Posterior vena cava (tissue), 2 donors: ENCODE measurements around the gene CYSRT1. TPM values are rescaled to one million over a fixed set of nuclear protein-coding genes. Genes with fewer than 3 reads are reported as not detected.
"Not testable (repeated sequence)": the region's sequence is repeated elsewhere in the genome, so short reads cannot be mapped to it uniquely, and the experiment has no call there.

Experiments used
- DNase-seq: peaks from one replicate; pipeline ENCODE4 v3.0.0-alpha.2; 2020; ENCODE audit warnings: low spot score
- intact Hi-C, 2 donors: fragments of 100-400 bp; cut with DNase I; formaldehyde crosslinking; loops; one replicate each; pipeline versions ENCODE4 v1.14.1 to v1.14.2; 2022 to 2023
- total RNA-seq, 2 donors: library from RNA; stranded (reverse); fragmentation: NEBNext Ultra II Directional; extraction: Animal tissue kit (Norgen Biotek cat#: 25700); gene quantifications; one replicate each; pipeline ENCODE4 v1.2.1, GENCODE V29; 2021
- donor health status: DM: yes; HTN: yes; CAD: no.
- donor health status: DM: yes; HTN: yes; CAD: no.

CYSRT1 gene
- total RNA-seq, 2 donors from 2014 or later = 0.32 TPM; not detected in 1

DNA sequence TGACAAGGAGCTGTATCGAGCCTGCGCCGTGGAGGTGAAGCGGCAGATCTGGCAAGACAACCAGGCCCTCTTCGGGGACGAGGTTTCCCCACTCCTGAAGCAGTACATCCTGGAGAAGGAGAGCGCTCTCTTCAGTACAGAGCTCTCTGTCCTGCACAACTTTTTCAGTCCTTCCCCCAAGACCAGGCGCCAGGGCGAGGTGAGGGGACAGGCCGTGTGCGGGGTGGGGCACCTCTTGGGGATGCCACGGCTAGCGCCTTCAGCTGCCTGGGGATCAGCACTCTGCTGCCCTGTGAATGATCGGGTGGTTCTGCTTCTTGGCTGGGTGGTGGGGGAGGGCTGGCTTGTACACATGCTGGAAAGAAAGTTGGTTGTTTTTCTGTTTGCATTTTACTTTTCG is 31.9 kb downstream of the CYSRT1 start:
- intact Hi-C loops = loop anchor here in 1 of 2 donors (1.0 kb wide), 1 partner anchor 28 kb away; no protein-coding TSS in a partner anchor

DNA sequence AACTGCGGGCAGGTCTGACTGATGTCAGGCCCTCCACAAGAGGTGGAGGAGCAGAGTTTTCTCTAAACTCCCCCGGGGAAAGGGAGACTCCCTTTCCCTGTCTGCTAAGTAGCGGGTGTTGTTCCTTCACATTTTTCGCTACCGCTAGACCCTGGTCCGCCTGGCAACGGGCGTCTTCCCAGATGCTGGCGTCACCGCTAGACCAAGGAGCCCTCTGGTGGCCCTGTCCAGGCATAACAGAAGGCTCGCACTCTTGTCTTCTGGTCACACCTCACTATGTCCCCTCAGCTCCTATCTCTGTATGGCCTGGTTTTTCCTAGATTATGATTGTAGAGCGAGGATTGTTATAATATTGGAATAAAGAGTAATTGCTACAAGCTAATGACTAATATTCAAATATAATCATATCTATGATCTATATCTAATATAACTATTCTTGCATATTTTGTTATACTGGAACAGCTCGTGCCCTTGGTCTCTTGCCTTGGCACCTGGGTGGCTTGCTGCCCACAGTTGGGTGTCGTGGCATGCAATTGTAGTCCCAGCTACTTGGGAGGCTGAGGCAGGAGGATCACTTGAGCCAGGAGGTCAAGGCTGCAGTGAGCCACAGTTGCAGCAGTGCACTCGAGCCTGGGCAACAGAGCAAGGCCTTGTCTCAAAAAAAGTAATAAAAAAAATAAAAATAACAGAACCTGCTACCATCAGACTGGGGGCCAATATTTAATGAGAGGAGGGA is 37.4 kb downstream of the CYSRT1 start:
- intact Hi-C loops, DNase-seq: not testable (repeated sequence)

More for the DNA sequence above, 31.9 kb downstream of the CYSRT1 start:
- DNase-seq = no peak

DNA sequence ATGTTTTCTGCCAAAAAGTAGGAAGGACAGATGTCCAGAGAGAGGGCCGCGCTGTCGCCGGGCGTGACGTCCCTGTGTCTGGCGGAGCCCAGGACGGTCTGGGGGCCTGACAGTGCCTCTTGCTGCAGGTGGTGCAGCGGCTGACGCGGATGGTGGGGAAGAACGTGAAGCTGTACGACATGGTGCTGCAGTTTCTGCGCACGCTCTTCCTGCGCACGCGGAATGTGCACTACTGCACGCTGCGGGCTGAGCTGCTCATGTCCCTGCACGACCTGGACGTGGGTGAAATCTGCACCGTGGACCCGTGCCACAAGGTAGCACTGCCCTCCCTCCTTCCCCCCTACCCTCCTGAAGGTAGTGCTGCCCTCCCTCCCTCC is 37.9 kb downstream of the CYSRT1 start:
- intact Hi-C loops = no loop called here
- DNase-seq = no peak

DNA sequence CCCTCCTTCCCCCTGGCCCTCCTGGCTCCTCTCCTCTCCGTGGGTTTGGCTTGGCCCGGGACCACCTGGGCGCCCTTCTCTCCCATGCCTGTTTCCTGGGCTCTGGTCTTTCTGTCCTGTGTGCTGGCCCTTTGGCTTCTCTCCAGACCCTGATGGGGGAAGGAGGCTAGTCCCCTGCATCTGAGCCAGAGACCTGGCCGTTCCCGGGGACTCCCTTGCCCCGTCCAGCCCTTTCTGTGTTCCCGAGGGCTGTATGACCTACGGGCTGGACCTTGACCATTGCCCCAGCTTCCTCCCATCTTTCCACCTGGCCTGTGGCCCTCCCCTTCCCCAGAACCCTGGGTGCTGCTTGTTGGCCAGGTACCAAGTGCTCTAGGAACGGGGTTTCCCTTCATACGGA is 38.5 kb downstream of the CYSRT1 start:
- DNase-seq = no peak
- intact Hi-C loops = no loop called here

DNA sequence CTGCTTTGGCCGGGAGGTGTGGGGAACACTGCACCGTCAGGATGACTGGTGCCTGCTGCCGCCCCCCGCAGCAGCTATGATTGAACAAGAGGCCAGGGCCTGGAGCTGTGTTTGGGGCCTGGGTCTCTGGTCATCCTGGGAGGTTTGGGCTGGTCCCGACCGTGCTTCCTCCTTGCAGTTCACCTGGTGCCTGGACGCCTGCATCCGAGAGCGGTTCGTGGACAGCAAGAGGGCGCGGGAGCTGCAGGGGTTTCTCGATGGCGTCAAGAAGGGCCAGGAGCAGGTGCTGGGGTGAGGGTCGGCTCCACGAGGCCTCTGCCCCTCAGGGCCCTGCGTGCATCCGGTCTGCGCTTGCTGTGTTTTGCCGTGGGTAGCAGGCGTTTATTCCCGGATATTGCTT is 39.1 kb downstream of the CYSRT1 start:
- intact Hi-C loops = no loop called here
- DNase-seq = no peak

DNA sequence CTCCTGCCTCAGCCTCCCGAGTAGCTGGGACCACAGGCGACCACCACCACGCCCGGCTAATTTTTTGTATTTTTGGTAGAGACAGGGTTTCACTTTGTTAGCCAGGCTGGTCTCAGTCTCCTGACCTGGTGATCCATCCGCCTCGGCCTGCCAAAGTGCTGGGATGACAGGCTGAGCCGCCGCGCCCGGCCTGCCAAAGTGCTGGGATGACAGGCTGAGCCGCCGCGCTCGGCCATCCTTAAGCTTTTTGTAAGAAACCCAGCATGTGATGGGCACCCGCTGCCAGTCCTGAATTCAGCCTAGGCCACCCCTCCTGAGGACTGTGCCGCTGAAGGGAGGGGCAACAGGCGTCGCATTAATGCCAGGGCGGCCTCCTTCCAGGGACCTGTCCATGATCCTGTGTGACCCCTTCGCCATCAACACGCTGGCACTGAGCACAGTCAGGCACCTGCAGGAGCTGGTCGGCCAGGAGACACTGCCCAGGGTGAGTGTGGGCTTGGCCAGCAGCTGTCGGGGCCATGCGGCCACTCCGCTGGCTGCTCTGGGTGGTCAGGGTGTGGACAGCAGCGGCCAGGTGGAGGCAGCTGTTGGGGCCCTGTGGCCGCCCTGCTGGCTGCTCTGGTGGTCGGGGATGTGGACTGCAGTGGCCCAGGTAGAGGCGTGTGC is 40.7 kb downstream of the CYSRT1 start:
- intact Hi-C loops = no loop called here
- peak; percentile 74 for DNase-seq

DNA sequence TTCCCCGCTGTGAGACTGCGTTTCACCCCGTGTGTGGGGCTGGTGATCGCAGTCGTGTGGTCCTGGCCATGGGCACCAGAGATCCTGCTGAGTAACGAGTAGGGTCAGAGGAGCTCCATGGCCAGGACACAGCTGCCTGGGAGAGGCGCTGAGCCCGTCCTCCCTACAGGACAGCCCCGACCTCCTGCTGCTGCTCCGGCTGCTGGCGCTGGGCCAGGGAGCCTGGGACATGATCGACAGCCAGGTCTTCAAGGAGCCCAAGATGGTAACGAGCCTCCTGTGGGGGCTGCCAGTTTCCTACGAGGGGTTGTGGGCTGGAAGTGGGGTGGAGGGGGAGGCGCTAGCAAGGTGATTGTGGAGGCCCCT is 41.2 kb downstream of the CYSRT1 start:
- intact Hi-C loops = no loop called here
- DNase-seq = no peak

DNA sequence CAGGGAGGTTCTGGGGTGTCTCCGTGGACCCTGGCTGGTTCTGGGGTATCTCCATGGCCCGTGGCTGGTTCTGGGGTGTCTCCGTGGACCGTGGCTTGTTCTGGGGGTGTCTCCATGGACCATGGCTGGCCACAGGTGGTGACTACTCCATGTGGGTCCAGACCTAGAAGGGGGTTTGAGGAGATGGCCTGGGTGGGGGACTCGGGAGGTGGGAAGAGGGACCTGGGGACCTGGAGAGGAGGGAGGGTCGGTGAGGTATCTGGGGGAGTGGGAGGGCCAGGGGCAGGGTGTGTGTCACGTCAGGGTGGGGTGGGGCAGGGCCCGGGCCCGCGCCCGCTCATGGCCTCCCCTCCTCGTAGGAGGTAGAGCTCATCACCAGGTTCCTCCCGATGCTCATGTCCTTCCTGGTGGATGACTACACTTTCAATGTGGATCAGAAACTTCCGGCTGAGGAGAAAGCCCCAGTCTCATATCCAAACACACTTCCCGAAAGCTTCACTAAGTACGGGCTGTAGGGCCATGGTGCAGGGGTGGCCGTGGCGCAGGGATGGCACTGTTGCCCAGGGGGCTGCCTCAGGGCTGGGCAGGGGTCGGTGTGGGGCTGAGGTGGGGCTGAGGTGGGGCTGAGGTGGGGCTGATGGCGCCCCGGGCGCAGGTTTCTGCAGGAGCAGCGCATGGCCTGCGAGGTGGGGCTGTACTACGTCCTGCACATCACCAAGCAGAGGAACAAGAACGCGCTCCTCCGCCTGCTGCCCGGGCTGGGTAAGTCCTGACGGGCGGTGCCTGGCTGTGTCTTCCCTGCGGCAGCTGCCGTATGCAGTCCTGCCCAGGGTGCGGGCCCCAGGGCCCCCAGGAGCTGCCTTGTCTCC is 41.8 kb downstream of the CYSRT1 start:
- peak; percentile 68 for DNase-seq
- intact Hi-C loops = no loop called here

DNA sequence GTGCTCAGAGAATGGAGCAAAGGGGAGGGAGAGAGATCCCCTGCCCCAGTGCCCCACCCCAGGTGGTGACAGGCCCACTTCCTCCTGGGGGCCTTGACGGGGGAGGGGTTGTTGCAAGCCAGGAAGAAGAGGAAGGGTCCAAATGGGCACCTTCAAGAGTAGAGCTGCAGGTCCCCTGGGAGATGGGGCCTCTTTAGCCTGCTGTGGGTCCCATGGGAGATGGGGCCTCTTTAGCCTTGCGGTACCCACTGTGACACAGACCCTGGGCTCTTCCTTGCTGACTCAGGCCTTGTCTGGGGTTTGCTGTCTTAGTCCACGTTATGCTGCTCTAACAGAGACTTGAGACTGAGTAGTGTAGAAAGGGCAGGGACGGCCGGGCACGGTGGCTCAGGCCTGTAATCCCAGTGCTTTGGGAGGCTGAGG is 43.0 kb downstream of the CYSRT1 start:
- intact Hi-C loops = no loop called here
- no peak for DNase-seq

DNA sequence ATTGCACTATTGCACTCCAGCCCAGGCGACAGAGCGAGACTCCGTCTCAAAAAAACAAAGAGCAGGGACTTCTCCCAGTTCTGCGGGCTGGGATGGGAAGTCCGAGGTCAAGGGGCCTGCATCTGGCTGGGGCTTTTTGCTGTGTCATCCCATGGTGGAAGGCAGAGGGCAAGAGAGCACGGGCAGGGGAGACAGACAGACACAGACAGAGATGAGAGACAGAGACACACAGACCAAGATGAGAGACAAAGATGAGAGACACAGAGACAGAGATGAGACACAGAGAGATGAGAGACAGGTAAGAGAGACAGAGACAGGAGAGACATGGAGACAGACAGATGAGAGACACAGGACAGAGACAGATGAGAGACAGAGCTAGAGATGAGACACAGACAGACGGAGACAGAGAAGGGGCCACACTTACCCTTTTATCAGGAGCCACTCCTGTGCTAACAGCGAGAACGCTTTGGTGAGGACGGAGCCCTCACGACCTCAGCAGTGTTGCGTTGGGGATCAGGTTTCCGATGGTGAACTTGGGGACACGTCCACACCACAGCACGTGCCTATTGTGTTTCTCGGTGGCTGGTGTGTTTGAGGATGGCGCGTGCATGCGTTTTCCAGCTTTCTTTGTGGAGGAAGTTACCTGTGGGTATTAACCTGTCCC is 43.7 kb downstream of the CYSRT1 start:
- intact Hi-C loops = no loop called here
- DNase-seq = no peak

DNA sequence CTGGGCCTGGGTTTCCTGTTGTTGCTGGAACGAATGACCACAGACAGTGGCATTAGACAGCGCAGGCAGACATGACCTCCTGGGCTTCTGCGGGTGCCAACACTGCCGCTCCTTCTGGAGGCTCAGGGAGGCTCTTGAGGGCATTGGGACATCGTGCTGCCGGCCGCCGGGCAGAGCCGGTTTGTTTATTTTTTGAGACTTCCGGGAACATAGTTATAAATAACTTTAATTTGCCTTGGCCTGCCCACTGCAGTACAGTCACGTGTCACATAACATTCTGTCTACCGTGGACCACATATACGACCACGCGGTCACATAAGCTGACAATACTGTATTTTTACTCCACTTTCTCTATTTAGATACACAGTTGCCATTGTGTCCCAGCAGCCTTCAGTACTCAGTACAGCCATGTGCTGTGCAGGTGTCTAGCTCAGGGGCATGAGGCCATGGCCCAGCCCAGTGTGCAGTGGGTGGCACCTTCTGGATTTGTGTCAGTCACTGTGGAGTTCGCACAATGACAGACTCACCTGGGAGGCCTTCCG is 44.3 kb downstream of the CYSRT1 start:
- intact Hi-C loops = no loop called here
- no peak for DNase-seq

DNA sequence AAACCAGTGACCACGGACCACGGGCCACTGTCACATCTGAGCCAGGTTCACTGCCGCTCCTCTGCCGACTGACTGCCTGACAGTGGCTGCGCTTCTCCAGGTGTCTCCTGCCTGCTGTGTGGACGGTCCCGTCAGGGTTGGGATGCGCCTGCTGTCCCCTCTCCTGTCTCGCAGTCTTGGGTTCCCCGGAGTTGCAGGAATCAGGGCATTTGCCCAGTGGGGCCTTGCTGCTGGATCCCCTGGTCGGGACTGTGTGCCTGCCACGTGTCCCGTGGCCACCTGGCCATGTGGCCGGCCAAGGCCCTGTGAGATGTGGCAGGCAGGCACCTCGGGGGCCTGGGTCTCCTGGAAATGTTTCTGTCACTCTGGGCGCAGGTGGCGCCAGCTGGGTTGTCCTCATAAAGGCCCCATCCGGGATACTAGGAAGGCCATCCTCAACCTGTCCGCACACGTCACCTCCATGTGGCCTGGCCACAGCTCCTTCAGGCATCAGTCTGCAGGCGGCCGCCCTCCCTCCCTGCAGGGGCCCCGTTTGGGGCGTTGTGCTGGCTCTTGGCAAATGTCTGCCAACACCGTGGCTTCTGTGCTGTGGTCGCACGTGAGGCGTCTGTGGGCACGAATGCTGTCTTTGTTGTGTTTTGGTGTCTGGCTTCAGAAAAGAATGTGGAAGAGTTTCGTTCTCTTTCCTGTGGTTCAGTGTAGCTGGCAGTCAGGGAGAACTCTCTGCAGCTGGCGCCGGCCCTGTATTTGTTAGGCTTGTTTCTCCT is 46.1 kb downstream of the CYSRT1 start:
- intact Hi-C loops = no loop called here
- DNase-seq = no peak

DNA sequence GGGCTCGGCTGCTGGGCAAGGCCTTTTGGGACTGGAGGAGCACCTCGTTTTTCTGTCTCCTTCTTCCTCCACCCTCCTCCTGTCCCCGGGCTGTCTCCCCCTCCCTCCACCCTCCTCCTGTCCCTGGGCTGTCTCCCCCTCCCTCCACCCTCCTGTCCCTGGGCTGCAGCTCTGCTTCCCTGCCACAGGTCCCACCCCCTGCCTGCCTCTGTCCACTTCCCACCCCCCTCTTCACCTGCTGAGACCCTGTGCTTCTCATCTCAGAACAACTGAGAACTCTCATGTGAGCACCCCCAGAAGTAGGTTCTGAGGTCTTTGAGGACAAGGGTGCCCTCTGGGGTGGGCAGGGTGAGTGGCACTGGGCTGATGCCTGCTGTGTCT is 46.7 kb downstream of the CYSRT1 start:
- intact Hi-C loops = no loop called here
- DNase-seq = no peak

DNA sequence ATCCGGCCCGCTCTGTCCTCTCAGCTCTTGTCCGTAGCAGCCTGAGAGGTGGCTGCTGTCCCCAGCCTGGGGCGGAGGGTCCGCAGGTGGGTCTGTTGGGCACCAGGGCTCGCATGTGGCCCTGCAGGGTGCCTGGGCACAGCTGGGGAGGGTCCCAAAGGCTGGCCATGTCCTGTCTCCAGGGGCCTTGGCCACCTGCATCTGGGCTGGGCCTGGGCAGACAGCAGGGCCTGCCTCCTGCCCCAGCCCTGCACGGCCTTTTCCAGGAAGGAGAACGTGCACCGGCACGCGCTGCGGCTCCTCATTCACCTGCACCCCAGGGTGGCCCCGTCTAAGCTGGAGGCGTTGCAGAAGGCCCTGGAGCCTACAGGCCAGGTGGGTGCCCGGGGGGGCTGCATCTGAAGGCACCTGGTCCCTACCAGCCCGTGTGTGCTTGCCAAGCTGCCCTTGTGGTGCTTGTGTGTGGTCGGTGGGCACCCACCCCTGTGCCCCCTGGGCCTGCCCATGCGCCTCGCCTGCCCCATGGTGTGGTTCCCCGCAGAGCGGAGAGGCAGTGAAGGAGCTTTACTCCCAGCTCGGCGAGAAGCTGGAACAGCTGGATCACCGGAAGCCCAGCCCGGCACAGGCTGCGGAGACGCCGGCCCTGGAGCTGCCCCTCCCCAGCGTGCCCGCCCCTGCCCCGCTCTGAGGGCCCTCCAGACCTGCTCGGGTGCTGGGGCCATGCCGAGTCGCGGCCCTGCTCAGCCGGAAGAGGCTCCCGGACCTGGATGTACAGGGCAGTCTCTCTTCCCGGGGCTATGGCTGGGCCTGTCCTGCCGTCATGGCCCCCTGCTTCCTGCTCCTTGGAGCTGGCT is 47.5 kb downstream of the CYSRT1 start:
- intact Hi-C loops = no loop called here
- DNase-seq = no peak

DNA sequence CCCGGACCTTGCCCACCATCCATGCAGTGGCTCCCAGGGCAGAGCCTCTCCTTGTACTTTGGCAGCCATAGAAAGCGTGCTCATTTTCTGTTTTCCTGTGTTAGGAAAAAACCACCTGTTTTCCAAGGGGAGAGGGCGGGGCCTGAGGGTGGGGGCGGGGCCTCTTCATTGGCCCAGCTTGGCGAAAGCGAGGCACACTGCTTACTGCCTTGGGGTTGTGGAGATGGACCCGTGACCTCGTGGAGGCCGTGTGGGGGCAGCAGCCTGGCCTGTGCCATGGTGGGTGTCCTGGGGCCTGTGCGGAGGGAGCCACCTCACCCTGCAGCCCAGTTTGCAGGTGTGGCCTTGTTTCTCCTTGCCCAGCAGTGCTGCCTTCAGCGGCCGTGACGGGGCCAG is 48.1 kb downstream of the CYSRT1 start:
- intact Hi-C loops = no loop called here
- DNase-seq = no peak

DNA sequence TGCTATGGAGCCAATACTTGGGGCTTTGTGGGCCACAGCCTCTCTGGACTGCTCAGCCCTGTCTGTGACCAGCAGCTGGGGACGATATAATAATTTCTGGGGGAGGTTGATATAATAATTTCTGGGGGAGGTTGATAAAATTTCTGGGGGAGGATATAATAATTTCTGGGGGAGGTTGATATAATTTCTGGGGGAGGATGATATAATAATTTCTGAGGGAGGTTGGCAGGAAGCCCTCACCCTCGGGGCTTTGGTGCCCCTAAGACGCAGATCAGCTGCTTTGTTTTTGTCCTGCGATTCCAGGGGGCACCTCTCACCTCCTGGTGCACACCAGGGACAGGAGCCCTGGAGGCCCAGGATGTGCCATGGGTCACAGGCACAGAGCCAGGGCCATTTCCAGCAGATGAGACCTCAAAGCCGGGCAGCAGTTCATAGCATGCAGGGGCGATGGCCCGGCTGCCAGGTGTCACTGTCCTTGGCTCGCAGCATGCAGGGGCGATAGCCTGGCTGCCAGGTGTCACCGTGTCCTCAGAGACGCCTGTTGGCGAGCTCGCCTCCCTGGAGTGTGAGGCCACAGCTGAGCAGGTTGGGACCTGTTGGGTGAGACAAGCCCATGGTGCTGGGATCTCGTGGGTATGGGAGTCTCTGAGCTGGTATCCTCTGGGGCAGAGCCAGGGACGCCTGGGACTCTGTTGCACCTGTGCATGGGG is 48.8 kb downstream of the CYSRT1 start:
- DNase-seq = no peak
- intact Hi-C loops = no loop called here

DNA sequence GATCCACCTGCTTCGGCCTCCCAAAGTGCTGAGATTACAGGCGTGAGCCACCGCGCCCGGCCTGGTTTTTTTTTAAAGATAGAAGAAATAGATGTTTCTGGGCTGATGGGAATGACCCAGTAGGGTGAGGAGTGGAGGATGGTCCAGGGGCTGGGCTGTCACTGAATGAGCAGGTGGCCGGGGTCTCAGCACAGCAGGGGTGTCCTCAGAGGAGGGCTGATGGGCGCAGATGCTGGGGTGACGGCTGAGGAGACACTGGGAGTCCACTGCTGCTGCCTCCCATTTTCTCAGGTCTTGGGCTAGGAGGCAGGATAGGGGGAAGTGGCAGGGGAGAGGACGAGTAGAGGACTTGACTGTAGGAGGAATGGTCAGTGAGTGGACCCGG is 50.2 kb downstream of the CYSRT1 start:
- DNase-seq = no peak
- intact Hi-C loops = no loop called here
